ENCODE measurements around the gene GCNT1. TPM values are rescaled to one million over a fixed set of nuclear protein-coding genes. Genes with fewer than 3 reads are reported as not detected.

GCNT1 gene
- total RNA-seq, 2 donors from 2014 or later, result 70.6 to 76.1 TPM

GRCh38 chr9:76542360-76542759 is 83.4 kb downstream of the GCNT1 start:
- Mint-ChIP-seq H3K4me1 (peaks cover 7% of the 10 kb centered on the region), H3K27me3 (ENCODE audit: insufficient read depth) (no peaks in the 10 kb centered on the region)
- H3K4me1 ChIP-seq (ENCODE audit: control insufficient read depth, insufficient read depth, low read length), result no peaks in the 10 kb centered on the region

GRCh38 chr9:76545191-76545590 is 86.2 kb downstream of the GCNT1 start:
- H3K27me3 ChIP-seq (ENCODE audit: control insufficient read depth, insufficient read depth, low read length, poor library complexity, severe bottlenecking), result no peaks in the 10 kb centered on the region
- Mint-ChIP-seq H3K27ac (no peak overlapping the region), H3K36me3 (ENCODE audit: low read depth) (no peaks in the 10 kb centered on the region), H3K27me3 (ENCODE audit: insufficient read depth) (no peaks in the 10 kb centered on the region), H3K4me3 (no peak overlapping the region), H3K4me1 (peaks cover 1% of the 10 kb centered on the region), H3K9me3 (peaks cover 10% of the 10 kb centered on the region)
- no peak for TF ChIP-seq CTCF (conservative IDR thresholded peaks at IDR 0.05)
- no peak overlapping the region for H3K27ac ChIP-seq (ENCODE audit: low read depth, low read length)
- no peaks in the 10 kb centered on the region for H3K36me3 ChIP-seq (ENCODE audit: control insufficient read depth, insufficient read depth, low read length)
- WGBS, 2 experiments (ENCODE audit: insufficient coverage in 1 of 2, insufficient read length in 1 of 2), result 86 to 90% methylated on average over 2 of the region's 2 CpGs
- no peaks in the 10 kb centered on the region for H3K9me3 ChIP-seq (ENCODE audit: control insufficient read depth, low read length)
- no peak overlapping the region for H3K9ac ChIP-seq (ENCODE audit: extremely low read depth, low read length, poor library complexity, severe bottlenecking)
- H3K4me1 ChIP-seq (ENCODE audit: control insufficient read depth, insufficient read depth, low read length), result no peaks in the 10 kb centered on the region
- H3K4me3 ChIP-seq (ENCODE audit: low read length), result no peak overlapping the region
- no peak for DNase-seq

More at GRCh38 chr9:76542360-76542759, 83.4 kb downstream of the GCNT1 start:
- H3K4me3 ChIP-seq (ENCODE audit: low read length), result no peak overlapping the region
- no peak for DNase-seq
- no peaks in the 10 kb centered on the region for H3K9me3 ChIP-seq (ENCODE audit: control insufficient read depth, low read length)
- no peaks in the 10 kb centered on the region for H3K36me3 ChIP-seq (ENCODE audit: control insufficient read depth, insufficient read depth, low read length)
- no peaks in the 10 kb centered on the region for H3K27me3 ChIP-seq (ENCODE audit: control insufficient read depth, insufficient read depth, low read length, poor library complexity, severe bottlenecking)
- Mint-ChIP-seq H3K36me3 (ENCODE audit: low read depth) (no peaks in the 10 kb centered on the region), H3K9me3 (peaks cover 10% of the 10 kb centered on the region), H3K27ac (no peak overlapping the region), H3K4me3 (no peak overlapping the region)
- no peak overlapping the region for H3K9ac ChIP-seq (ENCODE audit: extremely low read depth, low read length, poor library complexity, severe bottlenecking)
- TF ChIP-seq CTCF (conservative IDR thresholded peaks at IDR 0.05), result no peak
- H3K27ac ChIP-seq (ENCODE audit: low read depth, low read length), result no peak overlapping the region
- 87 to 89% methylated on average over 5 of the region's 5 CpGs for whole genome bisulfite sequencing, 2 experiments (ENCODE audit: insufficient coverage in 1 of 2, insufficient read length in 1 of 2)

GRCh38 chr9:76552181-76552580 is 93.2 kb downstream of the GCNT1 start:
- H3K27ac Mint-ChIP-seq, result no peak overlapping the region

More at GRCh38 chr9:76552181-76552580, 93.2 kb downstream of the GCNT1 start:
- DNase-seq, result no peak
- Histone ChIP-seq H3K36me3 (ENCODE audit: control insufficient read depth, insufficient read depth, low read length) (no peaks in the 10 kb centered on the region), H3K9ac (ENCODE audit: extremely low read depth, low read length, poor library complexity, severe bottlenecking) (no peak overlapping the region), H3K9me3 (ENCODE audit: control insufficient read depth, low read length) (no peaks in the 10 kb centered on the region), H3K27ac (ENCODE audit: low read depth, low read length) (no peak overlapping the region), H3K4me3 (ENCODE audit: low read length) (no peak overlapping the region), H3K4me1 (ENCODE audit: control insufficient read depth, insufficient read depth, low read length) (no peaks in the 10 kb centered on the region), H3K27me3 (ENCODE audit: control insufficient read depth, insufficient read depth, low read length, poor library complexity, severe bottlenecking) (no peaks in the 10 kb centered on the region)
- Mint-ChIP-seq H3K9me3 (no peaks in the 10 kb centered on the region), H3K36me3 (ENCODE audit: low read depth) (no peaks in the 10 kb centered on the region), H3K4me1 (peaks cover 25% of the 10 kb centered on the region), H3K4me3 (no peak overlapping the region), H3K27me3 (ENCODE audit: insufficient read depth) (no peaks in the 10 kb centered on the region)
- TF ChIP-seq CTCF (conservative IDR thresholded peaks at IDR 0.05), result no peak
- WGBS, 2 experiments (ENCODE audit: insufficient coverage in 1 of 2, insufficient read length in 1 of 2), result no CpG with 5 or more reads among the region's 1 CpG
